Measurements from ENCODE around the gene EIF4E1B.

The EIF4E1B gene

GRCh38 chr5:176679365-176680225, 49.1 kb downstream of the EIF4E1B start:
- H3K4me3 ChIP-seq (ENCODE audit: low read depth, low read length) = no peak overlapping the region
- TF ChIP-seq, protein P1, sequence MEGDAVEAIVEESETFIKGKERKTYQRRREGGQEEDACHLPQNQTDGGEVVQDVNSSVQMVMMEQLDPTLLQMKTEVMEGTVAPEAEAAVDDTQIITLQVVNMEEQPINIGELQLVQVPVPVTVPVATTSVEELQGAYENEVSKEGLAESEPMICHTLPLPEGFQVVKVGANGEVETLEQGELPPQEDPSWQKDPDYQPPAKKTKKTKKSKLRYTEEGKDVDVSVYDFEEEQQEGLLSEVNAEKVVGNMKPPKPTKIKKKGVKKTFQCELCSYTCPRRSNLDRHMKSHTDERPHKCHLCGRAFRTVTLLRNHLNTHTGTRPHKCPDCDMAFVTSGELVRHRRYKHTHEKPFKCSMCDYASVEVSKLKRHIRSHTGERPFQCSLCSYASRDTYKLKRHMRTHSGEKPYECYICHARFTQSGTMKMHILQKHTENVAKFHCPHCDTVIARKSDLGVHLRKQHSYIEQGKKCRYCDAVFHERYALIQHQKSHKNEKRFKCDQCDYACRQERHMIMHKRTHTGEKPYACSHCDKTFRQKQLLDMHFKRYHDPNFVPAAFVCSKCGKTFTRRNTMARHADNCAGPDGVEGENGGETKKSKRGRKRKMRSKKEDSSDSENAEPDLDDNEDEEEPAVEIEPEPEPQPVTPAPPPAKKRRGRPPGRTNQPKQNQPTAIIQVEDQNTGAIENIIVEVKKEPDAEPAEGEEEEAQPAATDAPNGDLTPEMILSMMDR (IDR thresholded peaks at IDR 0.05; ENCODE audit: borderline replicate concordance, insufficient read depth, low read depth, low read length) = no peak

DNA sequence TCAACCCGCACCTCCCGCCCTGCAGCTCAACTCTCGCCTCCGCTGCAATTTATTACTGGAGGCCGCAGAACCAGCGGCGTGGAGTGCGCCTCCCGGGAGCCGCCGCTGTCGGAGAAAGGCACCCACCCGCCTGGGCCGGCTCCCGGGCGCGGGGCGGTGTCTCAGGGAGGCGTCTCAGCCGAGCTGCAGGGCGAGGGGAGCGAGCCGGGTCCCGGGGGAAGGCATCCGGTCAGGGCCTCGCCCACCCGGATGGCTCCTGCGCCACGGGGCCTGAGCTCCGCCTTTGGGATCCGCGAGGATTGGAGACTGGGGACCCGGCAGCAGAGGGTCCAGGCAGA, 49.7 kb downstream of the EIF4E1B start:
- no peak overlapping the region for H3K4me3 ChIP-seq (ENCODE audit: low read depth, low read length)
- TF ChIP-seq, protein P1 (IDR thresholded peaks at IDR 0.05; ENCODE audit: borderline replicate concordance, insufficient read depth, low read depth, low read length) = no peak

DNA sequence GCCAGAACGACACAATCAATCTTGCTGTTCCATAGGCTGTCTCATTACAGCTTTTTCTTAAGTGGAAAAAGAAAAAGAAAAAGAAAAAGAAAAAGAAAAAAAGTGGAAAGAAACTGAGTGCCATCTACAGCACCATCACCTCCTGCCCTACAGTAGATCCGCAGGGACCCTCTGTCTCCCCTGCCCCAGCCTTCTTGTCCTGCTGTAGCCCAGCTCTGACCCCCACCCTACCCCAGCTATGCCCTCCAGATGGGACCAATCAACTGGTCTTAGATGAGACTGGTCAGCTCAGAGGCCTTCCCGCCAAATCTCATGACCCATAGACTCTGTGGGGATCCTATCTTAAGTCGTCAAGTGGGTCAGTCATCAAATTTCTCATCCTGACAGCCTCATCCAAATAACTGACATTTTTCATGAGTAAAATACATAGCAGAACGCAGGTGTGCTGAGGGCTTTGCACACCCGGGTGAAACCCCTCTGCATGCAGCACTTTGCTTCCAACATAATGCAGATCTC, 51.6 kb downstream of the EIF4E1B start:
- TF ChIP-seq, protein P1 (IDR thresholded peaks at IDR 0.05; ENCODE audit: borderline replicate concordance, insufficient read depth, low read depth, low read length) = no peak
- H3K4me3 ChIP-seq (ENCODE audit: low read depth, low read length) = no peak overlapping the region

- TF ChIP-seq, protein P1 (IDR thresholded peaks at IDR 0.05; ENCODE audit: borderline replicate concordance, insufficient read depth, low read depth, low read length) = no peak
- no peak overlapping the region for H3K4me3 ChIP-seq (ENCODE audit: low read depth, low read length)
These were observed 54.5 kb downstream of the EIF4E1B start for GRCh38 chr5:176685010-176685409.

- TF ChIP-seq, protein P1 (IDR thresholded peaks at IDR 0.05; ENCODE audit: borderline replicate concordance, insufficient read depth, low read depth, low read length) = no peak
- H3K4me3 ChIP-seq (ENCODE audit: low read depth, low read length) = no peak overlapping the region
These were observed 56.8 kb downstream of the EIF4E1B start for GRCh38 chr5:176687247-176687646.

DNA sequence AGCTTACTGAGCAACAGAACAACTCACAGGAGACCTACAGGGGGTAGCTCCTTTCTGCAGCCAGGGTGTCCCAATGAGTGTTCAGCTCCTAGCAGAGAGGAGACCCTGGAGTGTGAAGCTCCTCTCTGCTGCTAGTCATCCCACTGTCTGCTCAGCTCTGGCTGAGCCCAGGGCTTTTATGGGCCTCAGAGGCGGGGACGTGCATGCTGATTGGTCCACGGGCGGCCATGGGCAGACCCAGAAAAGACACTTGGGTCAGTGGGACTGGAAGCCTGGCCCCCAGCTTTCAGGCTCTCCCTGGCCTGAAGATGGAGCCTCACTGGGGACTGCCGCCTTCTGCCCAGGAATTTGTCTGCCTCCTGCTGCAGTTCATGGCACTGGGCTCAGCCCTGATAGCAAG, 57.4 kb downstream of the EIF4E1B start:
- H3K4me3 ChIP-seq (ENCODE audit: low read depth, low read length) = no peak overlapping the region
- TF ChIP-seq, protein P1 (IDR thresholded peaks at IDR 0.05; ENCODE audit: borderline replicate concordance, insufficient read depth, low read depth, low read length) = no peak

DNA sequence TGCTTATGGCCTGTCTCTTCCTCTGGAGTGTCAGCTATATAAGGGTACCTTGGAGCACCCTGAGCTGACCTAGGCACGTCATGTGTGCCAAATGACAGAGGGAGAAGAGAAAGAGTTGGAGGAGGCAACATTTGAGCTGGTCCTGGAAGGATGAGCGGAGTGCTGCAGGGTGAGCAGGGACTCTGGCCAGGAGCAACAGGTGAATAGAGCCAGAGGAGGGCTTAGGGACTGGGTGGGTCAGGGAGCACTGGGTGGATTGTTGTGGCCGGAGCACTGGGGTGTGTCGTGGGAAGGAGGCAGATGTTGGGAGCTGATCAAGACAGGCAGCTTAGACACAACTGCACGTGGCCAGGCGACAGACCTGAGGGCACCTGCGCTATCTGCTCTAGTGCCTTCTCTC, 60.4 kb downstream of the EIF4E1B start:
- TF ChIP-seq, protein P1 (IDR thresholded peaks at IDR 0.05; ENCODE audit: borderline replicate concordance, insufficient read depth, low read depth, low read length) = no peak
- H3K4me3 ChIP-seq (ENCODE audit: low read depth, low read length) = no peak overlapping the region

Data from GM12875 (cell line).